Measurements from ENCODE around the gene CMPK1. TPM values are rescaled to one million over a fixed set of nuclear protein-coding genes. Genes with fewer than 3 reads are reported as not detected.

CMPK1 gene
- total RNA-seq, 1 experiment from 2014 or later, result 28.7 TPM

GRCh38 chr1:47418122-47418521, 84.5 kb downstream of the CMPK1 start:
- Histone ChIP-seq H4K20me1 (ENCODE audit: control insufficient read depth, insufficient read depth, insufficient read length) (no peaks in the 10 kb centered on the region), H4K8ac (replicated peaks; ENCODE audit: insufficient read length, low read depth, low read length) (no peak overlapping the region), H3K23me2 (ENCODE audit: insufficient read length, low read depth, low read length, poor library complexity, severe bottlenecking) (no peaks in the 10 kb centered on the region), H2BK120ac (ENCODE audit: low read depth, low read length, poor library complexity, severe bottlenecking) (no peak overlapping the region), H3K27ac (ENCODE audit: insufficient read length, low read depth, low read length) (no peak overlapping the region), H3K79me1 (ENCODE audit: insufficient read depth, low read depth, low read length, poor library complexity, severe bottlenecking) (no peaks in the 10 kb centered on the region), H2AFZ (ENCODE audit: low read length) (no peak overlapping the region), H2BK5ac (ENCODE audit: insufficient read length, low read length) (no peak overlapping the region), H3K79me2 (ENCODE audit: insufficient read depth, low read length) (no peaks in the 10 kb centered on the region), H3K4me2 (ENCODE audit: insufficient read depth, insufficient read length, low read length) (no peak overlapping the region), H3K56ac (ENCODE audit: insufficient read length, low read depth, low read length) (no peak overlapping the region), H4K5ac (ENCODE audit: insufficient read length, low read depth, low read length) (no peak overlapping the region), H3T11ph (ENCODE audit: low read length) (no peak overlapping the region), H2BK12ac (ENCODE audit: insufficient read length, low read depth, low read length) (no peak overlapping the region), H3K4ac (ENCODE audit: low read depth, low read length) (no peak overlapping the region), H4K91ac (ENCODE audit: insufficient read length, low read depth, low read length) (no peak overlapping the region), H2BK15ac (ENCODE audit: low read depth, low read length) (no peak overlapping the region), H2BK20ac (ENCODE audit: low read depth, low read length, poor library complexity, severe bottlenecking) (no peak overlapping the region), H3K18ac (ENCODE audit: insufficient read length, low read depth, low read length) (no peak overlapping the region), H2AK5ac (ENCODE audit: insufficient read length, low read length) (no peak overlapping the region), H3K27me3 (ENCODE audit: insufficient read depth, low read length) (peaks cover 54% of the 10 kb centered on the region), H3K4me1 (ENCODE audit: insufficient read depth, low read length) (no peaks in the 10 kb centered on the region), H3K9ac (ENCODE audit: extremely low read depth, insufficient read length, low read length) (no peak overlapping the region), H3K14ac (ENCODE audit: insufficient read depth, low read length) (no peak overlapping the region), H3K23ac (ENCODE audit: insufficient read length, low read depth, low read length) (no peak overlapping the region), H3K9me3 (ENCODE audit: control insufficient read depth, low read depth, low read length) (no peaks in the 10 kb centered on the region)
- Mint-ChIP-seq H3K27me3 (ENCODE audit: low read depth) (peaks cover 95% of the 10 kb centered on the region), H3K36me3 (ENCODE audit: insufficient read depth in 1 of 3, low read depth in 3 of 3) (peaks cover 0 to 5% (median 0%) of the 10 kb centered on the region in 3 experiments; a peak in 1 of 7 replicates), H3K27ac (no peak overlapping the region), H3K9me3 (peaks cover 0 to 9% of the 10 kb centered on the region in 2 experiments; a peak in 2 of 5 replicates), H3K4me3 (peak overlapping the region in 1 of 2 experiments; percentile 62; a peak in 1 of 5 replicates), H3K4me1 (peaks cover 5 to 14% of the 10 kb centered on the region in 2 experiments; a peak in 3 of 4 replicates)
- DNase-seq, result no peak
- TF ChIP-seq CTCF (conservative IDR thresholded peaks at IDR 0.05), result no peak
- WGBS (ENCODE audit: extremely low coverage, insufficient read length, low lambda C conversion rate), result no CpG with 5 or more reads among the region's 2 CpGs

Data from H9 (cell line).